Colonic mucosa (tissue), 4 donors: ENCODE measurements around the gene NALCN. TPM values are rescaled to one million over a fixed set of nuclear protein-coding genes. Genes with fewer than 3 reads are reported as not detected.

Experiments used
- DNase-seq: peaks from one replicate; pipeline ENCODE4 v3.0.0-alpha.2; 2020
- H3K27ac ChIP-seq: fragments of 200-600 bp; one replicate; pipeline ENCODE4 v1.8.0; 2021
- H3K27me3 ChIP-seq: fragments of 200-600 bp; one replicate; pipeline ENCODE4 v1.8.0; 2021
- H3K36me3 ChIP-seq: fragments of 200-600 bp; one replicate; pipeline ENCODE4 v1.8.0; 2021
- H3K4me1 ChIP-seq: fragments of 200-600 bp; one replicate; pipeline ENCODE4 v1.8.0; 2021; ENCODE audit warnings: mild to moderate bottlenecking
- H3K4me3 ChIP-seq: fragments of 200-600 bp; one replicate; pipeline ENCODE4 v1.8.0; 2021
- H3K9ac ChIP-seq, 2 donors: one replicate each; pipeline ENCODE4 v1.7.0; 2013; ENCODE audit warnings: control low read depth in 2 of 2, low read depth in 2 of 2, low read length in 2 of 2
- H3K9me3 ChIP-seq: fragments of 200-600 bp; one replicate; pipeline ENCODE4 v1.8.0; 2021
- intact Hi-C: fragments of 100-400 bp; cut with DNase I; formaldehyde crosslinking; loops from one replicate; pipeline ENCODE4 v1.14.1; 2022
- total RNA-seq, 2 donors: library from RNA; stranded (reverse); fragmentation: NEBNext Ultra II Directional in 1 of 2; extraction: Animal tissue kit (Norgen Biotek cat#: 25700) in 1 of 2; gene quantifications; one replicate each; pipeline ENCODE4 v1.2.1, GENCODE V29; 2021
- TF ChIP-seq, protein P1 (sequence below): fragments of 200-600 bp; IDR thresholded peaks from one replicate; pipeline ENCODE4 v1.8.0; 2022; ENCODE audit warnings: antibody characterized with exemption, mild to moderate bottlenecking
- donor health status: healthy.
- donor health status: DM: no; HTN: no; CAD: no.
- donor health status: DM: no; HTN: no; CAD: no.

The NALCN gene
- total RNA-seq = under 1 TPM; 0.22 to 0.27 TPM

DNA sequence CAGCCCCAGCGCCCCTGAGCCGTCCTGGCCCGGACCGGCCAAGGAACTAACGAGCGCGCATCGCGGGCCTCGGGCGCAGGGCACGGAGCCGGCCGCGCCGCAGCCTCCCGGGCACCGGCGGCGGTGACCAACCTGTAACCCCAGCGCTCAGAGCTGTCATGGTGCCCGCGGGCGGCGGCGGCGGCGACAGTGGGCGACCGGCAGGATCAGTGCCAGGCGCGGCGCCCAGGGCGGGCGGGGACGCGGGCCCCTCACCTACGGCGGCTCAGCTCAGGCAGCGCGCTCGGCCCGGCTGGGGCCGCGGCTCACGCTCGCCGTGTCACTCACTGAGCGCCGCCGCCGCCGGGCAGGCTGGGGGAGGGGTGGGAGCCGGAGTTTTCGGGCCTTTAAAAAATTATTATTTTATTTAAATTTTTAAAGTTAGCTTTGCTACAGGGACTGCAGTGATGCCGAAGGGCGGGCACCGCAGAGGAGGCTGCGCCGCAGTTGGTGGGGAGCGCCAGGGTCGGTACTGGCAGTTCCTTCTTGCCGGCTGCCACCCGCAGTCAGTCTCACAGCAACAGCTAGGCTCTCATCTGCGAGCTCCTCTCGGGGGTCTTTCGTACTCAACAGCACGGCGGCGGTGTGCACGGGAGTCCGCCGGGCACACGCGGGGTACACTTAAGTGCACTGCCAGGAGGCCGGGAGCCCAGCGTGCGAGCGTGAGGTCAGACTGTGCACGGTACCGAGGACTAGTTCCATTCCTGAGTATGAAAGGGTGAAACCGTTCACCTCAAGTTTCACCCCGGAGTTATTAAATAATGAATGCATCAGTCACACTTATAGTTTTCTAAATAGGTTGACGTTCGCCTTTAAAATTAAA, at the start of gene NALCN:
Gene NALCN (minus strand): TSS at position 328 of the 862 bp plus-strand sequence. CDS start 17,382 bp downstream, outside the sequence.
- Histone ChIP-seq H3K4me1 (no peaks in the 10 kb centered on the region), H3K9me3 (no peaks in the 10 kb centered on the region), H3K4me3 (no peak within 1 kb of the TSS), H3K9ac (no peak within 1 kb of the TSS), H3K27ac (no peak within 1 kb of the TSS), H3K27me3 (peaks cover 23% of the 10 kb centered on the region), H3K36me3 (no peaks in the 10 kb centered on the region)
- TF ChIP-seq, protein P1, sequence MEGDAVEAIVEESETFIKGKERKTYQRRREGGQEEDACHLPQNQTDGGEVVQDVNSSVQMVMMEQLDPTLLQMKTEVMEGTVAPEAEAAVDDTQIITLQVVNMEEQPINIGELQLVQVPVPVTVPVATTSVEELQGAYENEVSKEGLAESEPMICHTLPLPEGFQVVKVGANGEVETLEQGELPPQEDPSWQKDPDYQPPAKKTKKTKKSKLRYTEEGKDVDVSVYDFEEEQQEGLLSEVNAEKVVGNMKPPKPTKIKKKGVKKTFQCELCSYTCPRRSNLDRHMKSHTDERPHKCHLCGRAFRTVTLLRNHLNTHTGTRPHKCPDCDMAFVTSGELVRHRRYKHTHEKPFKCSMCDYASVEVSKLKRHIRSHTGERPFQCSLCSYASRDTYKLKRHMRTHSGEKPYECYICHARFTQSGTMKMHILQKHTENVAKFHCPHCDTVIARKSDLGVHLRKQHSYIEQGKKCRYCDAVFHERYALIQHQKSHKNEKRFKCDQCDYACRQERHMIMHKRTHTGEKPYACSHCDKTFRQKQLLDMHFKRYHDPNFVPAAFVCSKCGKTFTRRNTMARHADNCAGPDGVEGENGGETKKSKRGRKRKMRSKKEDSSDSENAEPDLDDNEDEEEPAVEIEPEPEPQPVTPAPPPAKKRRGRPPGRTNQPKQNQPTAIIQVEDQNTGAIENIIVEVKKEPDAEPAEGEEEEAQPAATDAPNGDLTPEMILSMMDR = no peak
- no peak for DNase-seq
- intact Hi-C loops = no loop called here

DNA sequence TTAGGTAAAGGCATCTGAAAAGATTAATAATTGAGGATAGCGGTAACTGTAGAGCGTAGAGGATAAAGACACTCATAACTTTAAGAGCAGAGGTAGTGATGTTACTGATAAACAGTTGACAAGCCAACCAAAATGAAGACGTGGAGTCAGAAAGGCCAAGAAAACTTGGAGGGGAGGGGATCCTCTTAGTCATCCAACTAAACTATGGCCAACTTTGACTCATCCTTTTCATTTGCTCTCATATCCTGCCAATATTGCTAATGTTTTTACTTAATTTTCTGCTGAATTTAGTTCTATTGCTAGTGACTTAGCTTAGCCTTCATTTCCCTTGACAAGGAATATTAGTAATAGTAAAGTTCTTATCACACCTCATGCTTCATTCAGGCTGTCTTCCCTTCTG, 49.6 kb upstream of the NALCN start:
- Histone ChIP-seq H3K27ac (no peak overlapping the region), H3K9ac (no peak overlapping the region), H3K4me3 (no peak overlapping the region), H3K36me3 (no peaks in the 10 kb centered on the region), H3K27me3 (no peaks in the 10 kb centered on the region), H3K4me1 (no peaks in the 10 kb centered on the region), H3K9me3 (no peaks in the 10 kb centered on the region)
- intact Hi-C loops = no loop called here
- DNase-seq = no peak
- TF ChIP-seq, protein P1 = no peak

DNA sequence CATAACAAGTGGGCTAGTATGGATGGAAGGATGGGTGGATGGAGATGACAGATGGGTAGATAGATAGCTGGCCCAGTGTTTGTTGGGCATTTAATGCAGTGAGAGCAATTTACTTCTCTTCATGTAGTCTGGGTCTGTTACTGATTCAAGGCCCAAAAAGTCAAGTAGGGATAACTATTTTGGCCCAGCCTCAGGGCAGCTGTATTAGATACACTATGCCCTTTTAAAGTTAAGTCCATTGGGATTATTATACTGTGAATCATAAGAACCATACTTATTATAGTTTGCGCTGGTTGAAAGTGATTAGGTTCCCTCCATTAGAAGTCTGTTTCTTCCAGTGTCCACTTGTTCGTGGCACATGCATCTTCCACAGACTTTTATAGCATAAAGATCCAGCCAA, 40.9 kb upstream of the NALCN start:
- Histone ChIP-seq H3K9ac (no peak overlapping the region), H3K27ac (no peak overlapping the region), H3K4me3 (no peak overlapping the region), H3K4me1 (no peaks in the 10 kb centered on the region), H3K36me3 (no peaks in the 10 kb centered on the region), H3K27me3 (no peaks in the 10 kb centered on the region), H3K9me3 (no peaks in the 10 kb centered on the region)
- DNase-seq = no peak
- intact Hi-C loops = no loop called here
- TF ChIP-seq, protein P1 = no peak

DNA sequence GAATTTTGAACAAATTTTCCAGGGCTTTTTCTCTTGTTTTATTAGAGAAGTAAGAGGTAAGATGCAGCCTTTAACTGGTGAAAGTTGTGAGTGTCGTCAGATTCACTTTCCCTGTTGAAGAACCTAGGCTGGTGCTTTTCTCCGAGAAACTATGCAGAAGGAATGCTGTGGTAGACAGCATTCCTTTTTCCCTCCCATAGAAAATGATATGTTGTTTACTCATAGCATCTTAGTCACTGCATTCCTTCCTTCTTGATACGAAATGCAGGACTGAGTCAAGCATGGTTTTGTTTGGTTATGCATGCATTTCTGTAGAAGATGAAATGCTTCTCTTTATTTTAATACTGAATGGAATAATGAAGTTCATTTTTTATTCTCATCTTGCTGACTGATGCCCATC, 39.6 kb upstream of the NALCN start:
- no peaks in the 10 kb centered on the region for H3K9me3 ChIP-seq
- DNase-seq = no peak
- H3K36me3 ChIP-seq = no peaks in the 10 kb centered on the region
- no peaks in the 10 kb centered on the region for H3K4me1 ChIP-seq
- H3K27ac ChIP-seq = no peak overlapping the region
- TF ChIP-seq, protein P1 = no peak
- H3K27me3 ChIP-seq = no peaks in the 10 kb centered on the region
- intact Hi-C loops = no loop called here
- H3K9ac ChIP-seq = no peak overlapping the region
- H3K4me3 ChIP-seq = no peak overlapping the region

DNA sequence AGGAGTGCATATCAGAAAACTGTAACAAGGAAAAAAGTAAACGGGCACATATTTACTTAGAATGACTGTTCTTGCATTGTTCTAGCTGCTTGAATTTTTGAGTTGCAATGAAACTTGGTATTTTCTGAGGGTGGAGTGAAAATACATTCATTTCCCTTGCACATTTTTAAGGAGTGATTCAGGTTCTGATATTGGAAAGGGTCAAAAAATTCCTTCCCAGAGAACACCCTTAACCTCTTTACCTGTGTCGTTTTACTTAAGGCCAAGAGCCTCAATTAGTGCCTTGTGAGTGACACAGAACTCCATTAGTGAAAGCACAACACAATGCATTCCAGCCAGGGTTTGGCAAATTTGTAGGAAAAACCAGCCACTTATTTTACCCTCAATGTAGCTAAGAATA, 38.5 kb upstream of the NALCN start:
- DNase-seq = no peak
- intact Hi-C loops = no loop called here
- H3K4me3 ChIP-seq = no peak overlapping the region

More for the DNA sequence above, 38.5 kb upstream of the NALCN start:
- Histone ChIP-seq H3K36me3 (no peaks in the 10 kb centered on the region), H3K27me3 (no peaks in the 10 kb centered on the region), H3K4me1 (no peaks in the 10 kb centered on the region), H3K9me3 (no peaks in the 10 kb centered on the region), H3K27ac (no peak overlapping the region), H3K9ac (no peak overlapping the region)
- TF ChIP-seq, protein P1 = no peak
